Measurements from ENCODE around the gene LRP10. TPM values are rescaled to one million over a fixed set of nuclear protein-coding genes. Genes with fewer than 3 reads are reported as not detected.
A peak's percentile ranks its signal among the peaks of the same experiment; 100 is the strongest.

Gene LRP10
- total RNA-seq, 1 donor from 2014 or later = 40.5 TPM

- DNase-seq (ENCODE audit: low spot score) = no peak
- no peak overlapping the region for H3K4me3 Mint-ChIP-seq (ENCODE audit: low read depth)
- H3K36me3 Mint-ChIP-seq (ENCODE audit: low read depth) = peaks cover 42% of the 10 kb centered on the region
- H3K4me1 Mint-ChIP-seq (ENCODE audit: low read depth) = no peaks in the 10 kb centered on the region
- no peaks in the 10 kb centered on the region for H3K9me3 Mint-ChIP-seq
- intact Hi-C loops (cut with micrococcal nuclease) = no loop called here
- no peak overlapping the region for H3K27ac Mint-ChIP-seq
- H3K27me3 Mint-ChIP-seq (ENCODE audit: low read depth) = peaks cover 7% of the 10 kb centered on the region
These were observed 7.0 kb downstream of the LRP10 start for GRCh38 chr14:22878271-22879246.

- Mint-ChIP-seq H3K4me1 (ENCODE audit: low read depth) (peaks cover 9% of the 10 kb centered on the region), H3K4me3 (ENCODE audit: low read depth) (no peak overlapping the region), H3K27me3 (ENCODE audit: low read depth) (peaks cover 11% of the 10 kb centered on the region), H3K36me3 (ENCODE audit: low read depth) (peaks cover 20% of the 10 kb centered on the region), H3K27ac (no peak overlapping the region), H3K9me3 (no peaks in the 10 kb centered on the region)
- intact Hi-C loops (cut with micrococcal nuclease) = no loop called here
- no peak for DNase-seq (ENCODE audit: low spot score)
These were observed 10.5 kb downstream of the LRP10 start for GRCh38 chr14:22882064-22882463.

GRCh38 chr14:22882529-22883172, 11.1 kb downstream of the LRP10 start:
- peaks cover 15% of the 10 kb centered on the region for H3K36me3 Mint-ChIP-seq (ENCODE audit: low read depth)
- H3K27ac Mint-ChIP-seq = no peak overlapping the region
- no peaks in the 10 kb centered on the region for H3K9me3 Mint-ChIP-seq
- intact Hi-C loops (cut with micrococcal nuclease) = no loop called here
- peaks cover 11% of the 10 kb centered on the region for H3K27me3 Mint-ChIP-seq (ENCODE audit: low read depth)
- H3K4me1 Mint-ChIP-seq (ENCODE audit: low read depth) = peaks cover 15% of the 10 kb centered on the region
- DNase-seq (ENCODE audit: low spot score) = no peak
- no peak overlapping the region for H3K4me3 Mint-ChIP-seq (ENCODE audit: low read depth)

GRCh38 chr14:22883173-22883976, 11.8 kb downstream of the LRP10 start, which contains the start of gene REM2:
Gene REM2 (plus strand): TSS chr14:22883222. CDS start chr14:22883288, 66 bp downstream.
- Mint-ChIP-seq H3K27ac (no peak within 1 kb of the TSS), H3K27me3 (ENCODE audit: low read depth) (peaks cover 11% of the 10 kb centered on the region), H3K4me1 (ENCODE audit: low read depth) (peaks cover 22% of the 10 kb centered on the region), H3K9me3 (no peaks in the 10 kb centered on the region), H3K36me3 (ENCODE audit: low read depth) (peaks cover 7% of the 10 kb centered on the region), H3K4me3 (ENCODE audit: low read depth) (no peak within 1 kb of the TSS)
- intact Hi-C loops (cut with micrococcal nuclease) = no loop called here
- DNase-seq (ENCODE audit: low spot score) = no peak

GRCh38 chr14:22884076-22884737, 12.7 kb downstream of the LRP10 start:
- DNase-seq (ENCODE audit: low spot score) = no peak
- Mint-ChIP-seq H3K27me3 (ENCODE audit: low read depth) (peaks cover 11% of the 10 kb centered on the region), H3K4me3 (ENCODE audit: low read depth) (no peak overlapping the region), H3K27ac (no peak overlapping the region), H3K4me1 (ENCODE audit: low read depth) (peaks cover 23% of the 10 kb centered on the region), H3K36me3 (ENCODE audit: low read depth) (no peaks in the 10 kb centered on the region), H3K9me3 (no peaks in the 10 kb centered on the region)
- intact Hi-C loops (cut with micrococcal nuclease) = no loop called here

- no peak overlapping the region for H3K27ac Mint-ChIP-seq
- peaks cover 23% of the 10 kb centered on the region for H3K4me1 Mint-ChIP-seq (ENCODE audit: low read depth)
- H3K36me3 Mint-ChIP-seq (ENCODE audit: low read depth) = no peaks in the 10 kb centered on the region
- no peak for DNase-seq (ENCODE audit: low spot score)
- H3K27me3 Mint-ChIP-seq (ENCODE audit: low read depth) = peaks cover 11% of the 10 kb centered on the region
- intact Hi-C loops (cut with micrococcal nuclease) = no loop called here
- H3K4me3 Mint-ChIP-seq (ENCODE audit: low read depth) = no peak overlapping the region
- no peaks in the 10 kb centered on the region for H3K9me3 Mint-ChIP-seq
These were observed 13.4 kb downstream of the LRP10 start for GRCh38 chr14:22884738-22885523.

GRCh38 chr14:22885975-22886374, 14.4 kb downstream of the LRP10 start:
- no peak overlapping the region for H3K27ac Mint-ChIP-seq
- no peaks in the 10 kb centered on the region for H3K36me3 Mint-ChIP-seq (ENCODE audit: low read depth)
- peaks cover 11% of the 10 kb centered on the region for H3K27me3 Mint-ChIP-seq (ENCODE audit: low read depth)
- no peak for DNase-seq (ENCODE audit: low spot score)
- H3K4me3 Mint-ChIP-seq (ENCODE audit: low read depth) = peak overlapping the region; percentile 59
- H3K9me3 Mint-ChIP-seq = no peaks in the 10 kb centered on the region
- intact Hi-C loops (cut with micrococcal nuclease) = no loop called here
- peaks cover 26% of the 10 kb centered on the region for H3K4me1 Mint-ChIP-seq (ENCODE audit: low read depth)

DNA sequence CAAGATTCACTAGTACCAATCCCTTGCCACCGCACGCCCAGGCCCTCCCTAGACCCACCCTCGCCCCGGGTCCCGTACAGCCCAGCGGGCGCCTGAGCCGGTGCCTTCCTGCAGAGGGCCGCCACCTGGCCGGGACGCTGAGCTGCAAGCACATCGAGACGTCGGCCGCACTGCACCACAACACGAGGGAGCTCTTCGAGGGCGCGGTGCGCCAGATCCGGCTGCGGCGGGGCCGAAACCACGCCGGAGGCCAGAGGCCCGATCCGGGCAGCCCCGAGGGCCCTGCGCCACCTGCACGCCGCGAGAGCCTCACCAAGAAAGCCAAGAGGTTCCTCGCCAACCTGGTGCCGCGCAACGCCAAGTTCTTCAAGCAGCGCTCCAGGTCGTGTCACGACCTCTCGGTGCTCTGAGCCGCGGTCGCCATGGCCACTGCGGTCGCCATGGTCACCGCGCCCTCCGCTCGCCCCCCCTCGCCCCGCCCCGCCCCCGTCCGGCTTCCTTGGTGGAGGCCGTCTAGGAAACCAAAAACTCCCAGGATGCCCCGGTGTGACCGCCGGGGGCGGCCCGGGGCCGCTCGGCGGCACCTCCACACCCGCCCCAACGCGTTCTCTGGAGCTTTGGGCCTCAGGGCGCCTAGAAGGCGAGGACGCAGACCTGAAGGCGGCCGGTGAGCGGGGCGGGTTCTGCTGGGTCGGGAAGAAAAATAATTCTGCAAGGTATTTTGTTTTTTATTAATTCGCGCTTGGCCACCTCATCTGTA, 15.1 kb downstream of the LRP10 start:
- no peaks in the 10 kb centered on the region for H3K9me3 Mint-ChIP-seq
- peaks cover 11% of the 10 kb centered on the region for H3K27me3 Mint-ChIP-seq (ENCODE audit: low read depth)
- DNase-seq (ENCODE audit: low spot score) = peak; percentile 67
- peaks cover 26% of the 10 kb centered on the region for H3K4me1 Mint-ChIP-seq (ENCODE audit: low read depth)
- peak overlapping the region; percentile 72 for H3K27ac Mint-ChIP-seq
- intact Hi-C loops (cut with micrococcal nuclease) = loop anchor here (1.0 kb wide), 1 partner anchor 15 kb away; the partner anchor contains the start of gene LRP10
- no peaks in the 10 kb centered on the region for H3K36me3 Mint-ChIP-seq (ENCODE audit: low read depth)
- H3K4me3 Mint-ChIP-seq (ENCODE audit: low read depth) = peak overlapping the region; percentile 80

GRCh38 chr14:22887260-22887989, 15.9 kb downstream of the LRP10 start:
- H3K27me3 Mint-ChIP-seq (ENCODE audit: low read depth) = peaks cover 7% of the 10 kb centered on the region
- peaks cover 26% of the 10 kb centered on the region for H3K4me1 Mint-ChIP-seq (ENCODE audit: low read depth)
- peak; percentile 27 for DNase-seq (ENCODE audit: low spot score)
- peak overlapping the region; percentile 80 for H3K4me3 Mint-ChIP-seq (ENCODE audit: low read depth)
- no peaks in the 10 kb centered on the region for H3K9me3 Mint-ChIP-seq
- no peaks in the 10 kb centered on the region for H3K36me3 Mint-ChIP-seq (ENCODE audit: low read depth)
- peak overlapping the region; percentile 72 for H3K27ac Mint-ChIP-seq
- intact Hi-C loops (cut with micrococcal nuclease) = loop anchor here (1.0 kb wide), 1 partner anchor 16 kb away; the partner anchor contains the start of gene LRP10

- DNase-seq (ENCODE audit: low spot score) = no peak
These were observed 16.4 kb downstream of the LRP10 start for GRCh38 chr14:22887990-22888378.

More at GRCh38 chr14:22887990-22888378, 16.4 kb downstream of the LRP10 start:
- Mint-ChIP-seq H3K36me3 (ENCODE audit: low read depth) (no peaks in the 10 kb centered on the region), H3K9me3 (no peaks in the 10 kb centered on the region), H3K4me3 (ENCODE audit: low read depth) (peak overlapping the region; percentile 80), H3K27ac (no peak overlapping the region), H3K27me3 (ENCODE audit: low read depth) (peaks cover 7% of the 10 kb centered on the region), H3K4me1 (ENCODE audit: low read depth) (peaks cover 26% of the 10 kb centered on the region)
- intact Hi-C loops (cut with micrococcal nuclease) = loop anchor here (1.0 kb wide), 1 partner anchor 17 kb away; the partner anchor contains the start of gene LRP10
